WERI-Rb-1 (cell line): Measurements from ENCODE around the gene ZNF618.

Experiments
- DNase-seq: peaks from one replicate; pipeline ENCODE4 v3.0.0-alpha.2; 2020
- H3K27ac ChIP-seq: fragments of 250-450 bp; sonication (Bioruptor Pico); 2 replicates; pipeline ENCODE4 v1.5.1; 2020; ENCODE audit warnings: mild to moderate bottlenecking, moderate library complexity
- H3K27me3 ChIP-seq: fragments of 250-450 bp; sonication (Bioruptor Pico); 2 replicates; pipeline ENCODE4 v1.5.1; 2021; ENCODE audit warnings: mild to moderate bottlenecking, low read depth, moderate library complexity; ENCODE audit not compliant: insufficient read depth, severe bottlenecking
- H3K36me3 ChIP-seq: fragments of 250-450 bp; sonication (Bioruptor Pico); 2 replicates; pipeline ENCODE4 v1.5.1; 2020; ENCODE audit warnings: mild to moderate bottlenecking, moderate library complexity
- H3K4me3 ChIP-seq: 2 replicates; pipeline ENCODE4 v1.5.1; 2011; ENCODE audit warnings: low read depth, mild to moderate bottlenecking, control low read depth, low read length
- H3K9me3 ChIP-seq: fragments of 250-450 bp; sonication (Bioruptor Pico); 2 replicates; pipeline ENCODE4 v1.5.1; 2021; ENCODE audit warnings: mild to moderate bottlenecking, moderate library complexity; ENCODE audit not compliant: severe bottlenecking
- TF ChIP-seq, protein P1 (sequence below): IDR thresholded peaks from 2 replicates; pipeline ENCODE4 v1.5.1; 2011; ENCODE audit warnings: low read depth, mild to moderate bottlenecking, control low read depth, inconsistent platforms, low read length

The ZNF618 gene

DNA sequence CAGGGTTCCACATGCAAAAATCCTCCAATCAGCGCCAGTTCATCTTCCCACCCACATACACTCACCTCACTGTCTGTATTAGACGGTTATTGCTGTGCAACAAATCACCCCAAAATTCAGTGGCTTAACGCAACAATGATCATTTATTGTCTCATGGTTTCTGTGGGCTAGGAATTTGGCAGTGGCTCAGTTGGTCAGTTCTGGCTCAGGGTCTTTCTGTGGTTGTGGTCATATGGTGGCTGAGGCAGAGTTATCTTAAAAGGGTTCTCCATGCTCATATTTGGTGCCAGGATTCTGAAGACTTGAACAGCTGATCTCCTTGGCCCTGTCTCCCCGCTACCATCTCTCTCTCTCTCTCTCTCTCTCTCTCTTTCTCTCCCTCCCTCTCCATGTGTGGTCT is 12.9 kb downstream of the ZNF618 start:
- no peak overlapping the region for H3K4me3 ChIP-seq
- H3K36me3 ChIP-seq = no peaks in the 10 kb centered on the region
- no peak overlapping the region for H3K27ac ChIP-seq
- peaks cover 6% of the 10 kb centered on the region for H3K9me3 ChIP-seq
- TF ChIP-seq, protein P1, sequence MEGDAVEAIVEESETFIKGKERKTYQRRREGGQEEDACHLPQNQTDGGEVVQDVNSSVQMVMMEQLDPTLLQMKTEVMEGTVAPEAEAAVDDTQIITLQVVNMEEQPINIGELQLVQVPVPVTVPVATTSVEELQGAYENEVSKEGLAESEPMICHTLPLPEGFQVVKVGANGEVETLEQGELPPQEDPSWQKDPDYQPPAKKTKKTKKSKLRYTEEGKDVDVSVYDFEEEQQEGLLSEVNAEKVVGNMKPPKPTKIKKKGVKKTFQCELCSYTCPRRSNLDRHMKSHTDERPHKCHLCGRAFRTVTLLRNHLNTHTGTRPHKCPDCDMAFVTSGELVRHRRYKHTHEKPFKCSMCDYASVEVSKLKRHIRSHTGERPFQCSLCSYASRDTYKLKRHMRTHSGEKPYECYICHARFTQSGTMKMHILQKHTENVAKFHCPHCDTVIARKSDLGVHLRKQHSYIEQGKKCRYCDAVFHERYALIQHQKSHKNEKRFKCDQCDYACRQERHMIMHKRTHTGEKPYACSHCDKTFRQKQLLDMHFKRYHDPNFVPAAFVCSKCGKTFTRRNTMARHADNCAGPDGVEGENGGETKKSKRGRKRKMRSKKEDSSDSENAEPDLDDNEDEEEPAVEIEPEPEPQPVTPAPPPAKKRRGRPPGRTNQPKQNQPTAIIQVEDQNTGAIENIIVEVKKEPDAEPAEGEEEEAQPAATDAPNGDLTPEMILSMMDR = no peak
- peaks cover 37% of the 10 kb centered on the region for H3K27me3 ChIP-seq
- no peak for DNase-seq

DNA sequence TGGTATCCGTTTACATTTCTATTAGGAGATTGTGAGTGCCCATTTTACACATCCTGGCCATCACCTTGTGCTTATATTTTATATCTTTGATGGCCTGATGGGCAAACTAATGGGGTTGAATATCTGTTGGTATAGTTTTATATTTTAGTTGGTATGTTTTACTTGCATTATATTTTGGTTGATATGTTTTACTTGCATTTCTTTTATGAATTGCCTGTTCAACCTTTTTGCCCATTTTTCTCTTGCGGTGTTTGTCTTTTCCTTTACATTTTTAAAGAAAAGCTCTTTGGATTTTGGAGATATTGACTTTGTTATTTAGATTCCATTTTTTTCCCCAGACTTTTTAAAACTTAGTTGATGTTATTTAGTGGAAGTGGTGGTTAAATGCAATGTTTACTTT is 14.6 kb downstream of the ZNF618 start:
- no peak overlapping the region for H3K4me3 ChIP-seq
- no peak for DNase-seq
- peaks cover 25% of the 10 kb centered on the region for H3K27me3 ChIP-seq
- no peaks in the 10 kb centered on the region for H3K36me3 ChIP-seq
- no peak overlapping the region for H3K27ac ChIP-seq
- TF ChIP-seq, protein P1 = no peak
- H3K9me3 ChIP-seq = peaks cover 6% of the 10 kb centered on the region

DNA sequence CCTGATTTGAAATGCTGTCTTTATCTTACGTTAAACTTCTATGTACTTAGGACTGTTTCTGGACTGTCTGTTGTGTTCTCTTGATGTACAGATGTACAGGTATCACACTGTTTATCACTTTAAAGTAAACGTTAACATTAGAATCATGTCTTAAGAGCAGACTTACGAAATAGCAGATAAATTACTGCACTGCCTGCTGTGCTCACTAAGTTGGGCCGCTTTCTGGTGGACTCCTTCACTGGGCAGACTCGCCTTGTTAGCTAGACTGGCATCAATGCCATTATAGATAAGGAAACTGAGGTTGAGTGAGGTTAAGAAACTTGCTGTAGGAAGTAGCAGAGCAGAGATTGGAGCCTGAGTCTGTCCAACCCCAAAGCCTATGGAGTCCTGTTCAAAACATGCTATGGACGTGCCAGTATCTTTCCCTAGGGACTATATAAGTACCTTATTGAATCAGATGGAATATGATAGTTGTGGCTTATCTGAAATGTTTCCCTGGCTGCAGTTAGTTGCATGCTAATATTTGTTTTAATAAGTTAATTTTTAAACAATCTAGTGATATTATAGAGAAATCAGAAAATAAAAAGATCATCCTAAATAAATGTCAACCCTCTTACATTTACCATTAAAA is 16.9 kb downstream of the ZNF618 start:
- Histone ChIP-seq H3K27me3 (peaks cover 20% of the 10 kb centered on the region), H3K27ac (no peak overlapping the region), H3K4me3 (no peak overlapping the region), H3K9me3 (peaks cover 6% of the 10 kb centered on the region), H3K36me3 (no peaks in the 10 kb centered on the region)
- DNase-seq = no peak
- TF ChIP-seq, protein P1 = no peak

DNA sequence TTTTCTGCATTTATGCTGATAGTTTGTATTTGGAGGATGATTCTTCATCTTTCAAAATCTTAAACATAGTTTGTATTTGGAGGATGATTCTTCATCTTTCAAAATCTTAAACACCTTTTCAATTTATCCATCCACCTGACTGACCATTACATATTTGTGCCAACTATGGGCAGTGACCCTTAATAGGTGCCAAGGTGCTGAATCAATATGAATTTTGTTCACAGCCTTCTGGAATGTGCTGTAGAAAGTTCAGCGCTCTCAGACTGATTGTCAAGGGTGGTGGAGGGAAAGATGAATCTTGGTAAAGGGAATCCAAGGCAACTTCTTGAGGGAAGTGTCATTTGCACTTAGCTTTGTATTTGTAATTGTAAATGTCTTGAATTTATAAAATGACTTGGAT is 18.1 kb downstream of the ZNF618 start:
- Histone ChIP-seq H3K9me3 (peaks cover 6% of the 10 kb centered on the region), H3K27me3 (peaks cover 20% of the 10 kb centered on the region), H3K27ac (no peak overlapping the region), H3K36me3 (no peaks in the 10 kb centered on the region), H3K4me3 (no peak overlapping the region)
- TF ChIP-seq, protein P1 = no peak
- no peak for DNase-seq

DNA sequence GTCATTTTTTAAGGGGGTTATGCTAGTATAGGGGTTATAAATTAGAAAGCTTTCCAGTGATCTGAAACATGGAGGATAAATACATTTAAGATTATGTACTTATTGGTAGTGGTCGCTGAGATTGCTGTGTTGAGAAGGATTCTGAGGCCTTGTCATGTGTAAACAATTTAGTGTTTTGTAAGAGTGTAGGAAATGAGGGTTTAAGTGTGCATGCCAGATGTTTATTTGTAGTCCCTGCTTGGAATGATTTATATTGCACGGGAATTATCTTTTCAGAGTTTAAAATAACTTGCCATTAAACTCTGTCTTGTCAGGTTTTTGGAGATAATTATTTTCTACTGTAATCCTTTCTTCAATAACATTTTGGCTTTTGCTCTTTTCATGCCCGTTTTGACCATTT is 19.4 kb downstream of the ZNF618 start:
- TF ChIP-seq, protein P1 = no peak
- DNase-seq = no peak
- Histone ChIP-seq H3K4me3 (no peak overlapping the region), H3K27ac (no peak overlapping the region), H3K27me3 (peaks cover 26% of the 10 kb centered on the region), H3K36me3 (no peaks in the 10 kb centered on the region), H3K9me3 (peaks cover 3% of the 10 kb centered on the region)

DNA sequence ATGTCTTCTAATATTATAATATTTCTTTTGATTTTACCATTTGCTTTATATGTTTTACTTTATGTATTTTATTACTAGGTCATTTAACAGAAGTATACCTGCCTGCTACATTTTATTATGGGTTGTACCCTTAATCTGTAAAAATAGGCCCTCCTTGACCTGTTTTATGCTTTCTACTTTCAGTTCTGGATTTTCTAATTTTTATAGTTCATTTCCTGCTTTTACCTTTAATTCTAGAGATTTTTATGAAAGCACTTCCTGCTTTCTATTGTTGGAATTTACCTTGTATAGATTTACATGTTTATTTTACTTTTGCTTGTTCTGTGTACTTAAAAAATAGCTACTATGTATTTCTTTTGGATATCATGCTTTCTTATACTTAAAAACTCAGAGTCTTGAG is 20.6 kb downstream of the ZNF618 start:
- Histone ChIP-seq H3K27me3 (peaks cover 33% of the 10 kb centered on the region), H3K9me3 (no peaks in the 10 kb centered on the region), H3K27ac (no peak overlapping the region), H3K36me3 (no peaks in the 10 kb centered on the region), H3K4me3 (no peak overlapping the region)
- TF ChIP-seq, protein P1 = no peak
- no peak for DNase-seq
